Measurements from ENCODE around the gene HOXA11. TPM values are rescaled to one million over a fixed set of nuclear protein-coding genes. Genes with fewer than 3 reads are reported as not detected.

Gene HOXA11
- polyA plus RNA-seq, 4 donors, result 29.6 to 48.7 (median 43.5) TPM

DNA sequence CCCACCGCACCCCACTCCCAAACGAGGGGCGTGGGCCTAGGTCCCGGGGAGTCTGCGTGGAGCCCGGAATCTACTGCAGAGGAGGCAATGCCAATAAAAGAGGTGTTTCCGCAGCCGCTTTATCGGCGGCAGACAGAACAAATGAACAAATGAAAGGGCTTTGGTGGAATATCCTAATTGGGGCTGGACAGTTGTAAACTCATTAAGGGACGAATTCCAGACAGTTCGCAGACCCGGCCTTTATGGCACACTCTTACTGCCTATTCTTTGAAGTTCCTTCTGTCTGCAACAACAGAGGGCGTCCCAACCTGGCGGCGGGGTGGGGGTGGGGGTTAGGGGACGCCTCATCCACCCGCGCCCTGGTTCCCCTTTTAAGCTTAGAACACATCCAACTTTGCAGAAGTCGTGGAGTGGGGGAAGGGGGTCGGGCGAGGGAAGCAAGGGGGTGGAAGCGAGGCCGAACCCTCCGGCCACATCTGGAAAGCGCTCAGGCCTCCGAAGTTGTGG lies 23.8 kb downstream of the HOXA11 start:
- no peak for DNase-seq (ENCODE audit: low read depth in 4 of 4, low spot score in 2 of 4)

DNA sequence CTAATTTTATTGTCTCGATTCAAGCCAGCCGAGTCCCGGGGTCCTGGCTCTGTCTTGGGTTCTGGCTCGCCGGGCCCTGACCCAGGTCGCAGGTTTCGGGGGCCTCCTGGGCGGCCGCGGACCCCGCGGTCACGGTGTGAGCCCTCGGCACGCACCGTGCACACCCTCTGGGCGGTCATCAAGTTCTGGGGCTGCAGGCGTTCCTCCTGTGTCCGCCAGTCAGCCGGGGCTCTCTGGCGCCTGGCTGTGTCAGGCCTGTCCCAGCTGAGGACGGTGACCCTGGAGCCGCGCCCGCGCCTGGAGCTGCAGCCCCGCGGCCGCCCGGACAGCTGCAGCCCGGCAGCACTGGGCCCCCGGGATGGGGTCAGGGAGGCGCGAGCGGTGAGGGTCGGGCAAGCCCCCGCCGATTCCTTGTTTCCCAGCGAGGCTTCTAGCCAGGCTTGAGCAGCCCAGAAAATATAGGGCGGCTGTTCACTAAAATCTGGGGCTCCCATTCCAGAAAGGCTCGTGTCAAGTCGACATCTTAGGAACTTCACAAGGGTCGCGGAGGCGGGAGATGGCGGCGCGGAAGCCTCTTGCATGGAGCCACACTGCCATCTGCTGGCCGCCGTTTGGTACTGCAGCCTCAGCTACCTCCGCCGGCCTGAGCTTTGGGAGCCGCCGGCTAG lies 24.4 kb downstream of the HOXA11 start:
- DNase-seq (ENCODE audit: low read depth in 4 of 4, low spot score in 2 of 4), result peak in 3 of 4 donors; percentile 88 to 91 (median 91)

DNA sequence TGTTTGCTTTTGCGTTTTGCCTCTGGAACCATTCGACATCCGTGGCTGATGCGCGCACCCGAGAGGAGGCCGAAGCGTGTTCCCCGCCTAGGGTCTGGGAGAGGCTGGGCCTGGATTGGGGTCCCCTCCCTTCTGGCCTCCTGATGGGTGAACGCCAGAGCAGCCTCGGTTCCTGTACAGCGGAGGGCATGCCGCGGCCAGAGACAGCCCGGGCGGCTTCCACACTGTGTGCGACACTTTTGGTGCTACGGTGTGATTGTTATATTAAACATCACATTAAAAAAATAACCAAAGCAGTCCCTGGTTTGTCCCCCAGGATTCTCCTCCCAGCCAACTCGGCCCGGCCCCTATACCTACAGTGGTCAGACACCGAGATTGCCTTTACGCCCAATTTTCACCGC lies 24.9 kb downstream of the HOXA11 start:
- no peak for DNase-seq (ENCODE audit: low read depth in 4 of 4, low spot score in 2 of 4)

DNA sequence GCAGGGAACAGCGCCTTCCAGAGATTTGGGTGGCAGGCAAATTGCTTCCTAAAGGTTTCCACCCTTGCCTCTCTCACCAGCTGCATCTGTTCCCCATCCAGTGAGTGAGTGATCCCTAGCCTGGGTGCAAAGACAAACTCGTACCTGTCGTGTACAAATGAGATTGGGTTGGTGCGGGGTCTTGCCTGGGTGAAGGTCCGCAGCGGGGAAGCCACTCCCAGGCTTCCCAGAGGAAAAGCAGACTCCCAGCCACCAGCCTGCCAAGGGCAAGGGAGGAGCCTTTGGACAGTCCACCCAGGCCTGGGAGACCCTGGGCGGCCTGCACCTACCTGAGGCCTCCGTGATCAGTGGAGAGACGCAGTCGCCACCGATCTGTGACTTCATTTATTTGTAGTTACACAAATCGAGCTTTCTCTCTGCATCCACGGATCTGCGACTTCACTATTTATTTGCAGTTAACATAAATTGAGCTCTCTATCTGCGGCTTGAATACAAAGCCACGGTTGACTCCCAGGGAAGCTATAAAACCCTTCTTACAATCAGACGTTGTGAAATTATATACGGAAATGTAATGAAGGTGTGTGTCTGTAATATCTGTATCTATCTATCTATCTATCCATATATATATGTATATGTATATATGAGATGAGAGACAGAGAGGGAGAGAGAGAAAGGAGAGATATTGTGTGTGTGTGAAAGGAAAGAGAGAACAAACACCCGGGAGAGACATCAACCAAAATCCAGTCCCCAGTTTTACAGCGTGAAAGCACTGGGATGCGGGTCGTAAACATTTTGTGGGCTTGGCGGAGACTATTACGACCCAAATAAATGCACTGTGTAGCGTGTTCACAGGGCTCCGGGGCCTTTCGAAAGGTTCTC lies 25.5 kb downstream of the HOXA11 start:
- DNase-seq (ENCODE audit: low read depth in 4 of 4, low spot score in 2 of 4), result no peak

DNA sequence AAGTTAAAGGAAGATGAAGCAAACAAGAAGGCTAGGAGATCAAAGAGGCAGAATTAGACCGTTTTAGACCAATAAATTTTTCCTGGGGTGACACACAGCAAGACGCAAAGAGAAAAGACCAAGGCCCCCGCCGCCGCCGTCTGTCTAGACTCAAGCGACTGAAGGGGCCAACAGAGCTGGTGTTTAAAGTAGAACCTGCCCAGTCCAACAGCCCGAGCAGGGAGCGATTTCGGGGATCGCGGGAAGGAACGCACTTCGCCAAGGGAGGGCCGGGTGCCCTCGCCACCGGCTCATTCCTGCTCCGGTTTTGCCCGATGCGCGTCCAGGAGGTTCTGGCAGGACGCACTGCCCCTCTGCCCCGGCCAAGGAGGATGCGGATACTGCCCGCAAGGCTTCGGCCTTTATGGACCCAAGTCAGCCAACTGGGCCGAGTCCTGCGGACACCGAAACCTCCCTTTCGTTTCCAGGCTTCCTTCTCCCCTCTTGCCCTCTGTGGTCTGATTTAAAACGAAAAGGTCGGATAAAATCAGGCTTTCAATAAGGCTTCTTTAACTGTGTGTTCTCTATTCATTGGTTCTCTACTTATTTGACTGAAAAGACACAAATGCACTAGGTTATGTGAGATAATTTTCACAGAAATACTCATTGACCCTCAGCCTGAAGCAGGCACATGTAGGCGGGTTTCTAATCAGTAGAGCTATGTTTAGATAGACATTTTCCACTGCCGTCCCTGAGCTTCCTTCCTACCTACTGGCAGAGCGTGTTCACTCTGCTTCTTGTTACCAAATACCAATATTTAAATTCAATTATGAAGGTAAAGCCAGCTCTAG lies 26.4 kb downstream of the HOXA11 start:
- no peak for DNase-seq (ENCODE audit: low read depth in 4 of 4, low spot score in 2 of 4)

DNA sequence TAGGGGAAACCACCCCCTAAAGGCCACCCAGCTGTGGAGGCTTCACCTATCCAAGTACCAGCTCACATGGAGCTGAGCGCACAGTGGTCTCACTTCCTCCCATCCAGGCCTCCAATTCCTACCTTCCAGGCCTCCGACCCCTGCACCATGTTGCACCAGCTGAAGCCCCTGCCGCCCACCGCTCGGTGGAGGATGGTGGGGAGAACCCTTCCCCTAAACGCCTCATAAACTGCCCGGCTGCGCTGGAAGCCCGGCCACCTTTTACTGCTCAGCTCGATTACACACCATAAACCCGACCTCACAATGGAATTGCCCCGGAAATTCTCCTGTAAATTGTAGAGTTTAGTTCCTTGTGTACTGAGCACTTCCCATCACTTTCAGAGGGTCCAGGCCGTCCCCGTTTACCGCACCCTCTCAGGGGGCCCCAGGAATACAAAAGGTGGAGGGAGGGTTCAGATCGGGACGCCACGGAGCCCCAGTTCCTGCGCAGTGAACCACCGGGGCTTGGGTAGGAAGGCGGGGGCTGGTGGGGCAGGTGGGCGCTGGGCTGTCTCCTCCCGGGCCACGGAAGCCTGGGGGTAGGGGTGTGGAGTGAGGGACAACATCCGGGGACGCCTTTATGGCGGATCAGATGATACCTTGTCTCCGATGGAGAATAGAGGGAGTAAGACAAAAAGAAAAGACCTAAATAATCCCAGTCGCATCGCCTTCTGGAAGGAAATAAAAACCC lies 27.2 kb downstream of the HOXA11 start:
- no peak for DNase-seq (ENCODE audit: low read depth in 4 of 4, low spot score in 2 of 4)

DNA sequence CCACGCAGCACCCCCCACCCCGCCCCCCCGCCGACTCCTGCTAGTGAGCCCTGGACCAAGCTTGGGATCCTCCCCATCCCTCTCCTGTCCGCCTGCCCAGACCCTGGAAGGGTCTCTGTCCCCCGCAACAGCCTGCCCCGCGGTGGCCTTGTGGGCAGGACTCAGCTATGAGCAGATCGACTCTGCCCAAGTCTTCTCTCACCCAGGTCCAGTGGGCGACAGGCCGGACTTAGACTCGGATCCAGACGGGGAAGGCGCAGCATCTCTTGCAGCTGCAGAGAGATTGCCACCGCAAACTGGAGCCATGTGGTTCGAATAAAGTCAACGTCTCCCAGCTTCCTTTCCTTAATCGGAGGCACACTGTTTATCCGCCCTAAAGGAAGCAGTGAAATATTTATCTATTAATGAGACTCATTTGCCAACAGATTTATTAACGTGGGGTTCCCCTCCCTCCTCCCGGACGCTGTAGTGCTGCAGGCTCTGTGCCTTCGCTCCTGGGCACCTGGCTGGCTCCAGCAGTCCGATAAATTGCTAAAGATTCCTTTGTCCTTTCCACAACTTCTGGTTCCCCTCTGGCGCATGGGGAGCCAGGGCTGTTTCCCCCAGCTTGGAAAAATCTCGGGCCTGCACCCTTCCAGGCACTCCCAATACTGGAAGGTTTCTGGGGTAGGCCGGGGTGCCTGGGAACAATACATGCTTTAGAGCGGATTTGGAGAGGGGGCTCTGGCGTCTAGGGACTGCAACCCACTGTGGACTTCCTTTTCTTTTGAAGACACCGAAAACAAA lies 27.9 kb downstream of the HOXA11 start:
- no peak for DNase-seq (ENCODE audit: low read depth in 4 of 4, low spot score in 2 of 4)

DNA sequence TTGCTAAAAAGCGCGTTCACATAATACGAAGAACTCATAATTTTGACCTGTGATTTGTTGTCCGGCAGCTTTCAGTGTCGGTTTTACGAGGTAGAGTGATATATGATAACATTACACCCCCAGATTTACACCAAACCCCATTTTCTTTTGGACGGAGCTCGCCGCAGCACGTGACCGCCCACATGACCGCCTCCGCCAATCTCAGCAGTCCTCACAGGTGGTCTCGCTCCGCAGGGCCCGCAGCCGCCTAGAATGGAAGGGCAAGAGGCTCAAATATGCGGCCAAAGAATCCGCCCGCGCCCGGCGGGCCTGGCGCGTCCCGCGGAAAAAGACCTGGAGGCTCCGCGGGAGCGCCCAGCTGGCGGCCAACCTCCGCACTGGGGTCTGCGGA lies 28.5 kb downstream of the HOXA11 start, which contains the start of gene HOXA7:
HOXA7 (minus strand) TSS at position 168 of the 391 bp plus-strand sequence; CDS start at position 38, 130 bp downstream.
- DNase-seq (ENCODE audit: low read depth in 4 of 4, low spot score in 2 of 4), result peak in 2 of 4 donors; percentile 87 to 92

DNA sequence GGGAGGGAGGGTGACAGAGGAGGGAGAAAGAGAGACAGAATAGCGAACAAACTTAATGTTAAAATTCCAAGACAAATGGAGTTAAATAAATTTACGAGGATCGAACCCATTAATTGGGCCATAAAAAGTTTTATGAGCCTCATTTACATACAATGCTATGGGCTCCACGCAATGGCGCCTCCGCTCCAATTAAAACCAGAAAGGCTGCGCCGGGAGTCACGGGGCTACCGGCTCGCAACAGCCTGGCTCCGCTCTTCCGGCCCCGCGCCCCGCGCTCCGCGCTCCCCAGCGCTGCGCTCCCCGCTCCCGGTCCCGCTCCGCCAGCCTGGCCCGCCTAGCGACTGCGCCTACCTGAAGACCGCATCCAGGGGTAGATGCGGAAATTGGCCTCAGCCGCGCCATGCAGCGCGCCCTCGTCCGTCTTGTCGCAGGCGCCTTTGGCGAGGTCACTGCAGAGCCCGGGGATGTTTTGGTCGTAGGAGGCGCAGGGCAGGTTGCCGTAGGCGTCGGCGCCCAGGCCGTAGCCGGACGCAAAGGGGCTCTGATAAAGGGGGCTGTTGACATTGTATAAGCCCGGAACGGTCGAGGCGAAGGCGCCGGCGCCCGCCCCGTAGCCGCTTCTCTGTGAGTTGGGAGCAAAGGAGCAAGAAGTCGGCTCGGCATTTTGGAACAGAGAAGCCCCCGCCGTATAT lies 29.1 kb downstream of the HOXA11 start:
- DNase-seq (ENCODE audit: low read depth in 4 of 4, low spot score in 2 of 4), result no peak

DNA sequence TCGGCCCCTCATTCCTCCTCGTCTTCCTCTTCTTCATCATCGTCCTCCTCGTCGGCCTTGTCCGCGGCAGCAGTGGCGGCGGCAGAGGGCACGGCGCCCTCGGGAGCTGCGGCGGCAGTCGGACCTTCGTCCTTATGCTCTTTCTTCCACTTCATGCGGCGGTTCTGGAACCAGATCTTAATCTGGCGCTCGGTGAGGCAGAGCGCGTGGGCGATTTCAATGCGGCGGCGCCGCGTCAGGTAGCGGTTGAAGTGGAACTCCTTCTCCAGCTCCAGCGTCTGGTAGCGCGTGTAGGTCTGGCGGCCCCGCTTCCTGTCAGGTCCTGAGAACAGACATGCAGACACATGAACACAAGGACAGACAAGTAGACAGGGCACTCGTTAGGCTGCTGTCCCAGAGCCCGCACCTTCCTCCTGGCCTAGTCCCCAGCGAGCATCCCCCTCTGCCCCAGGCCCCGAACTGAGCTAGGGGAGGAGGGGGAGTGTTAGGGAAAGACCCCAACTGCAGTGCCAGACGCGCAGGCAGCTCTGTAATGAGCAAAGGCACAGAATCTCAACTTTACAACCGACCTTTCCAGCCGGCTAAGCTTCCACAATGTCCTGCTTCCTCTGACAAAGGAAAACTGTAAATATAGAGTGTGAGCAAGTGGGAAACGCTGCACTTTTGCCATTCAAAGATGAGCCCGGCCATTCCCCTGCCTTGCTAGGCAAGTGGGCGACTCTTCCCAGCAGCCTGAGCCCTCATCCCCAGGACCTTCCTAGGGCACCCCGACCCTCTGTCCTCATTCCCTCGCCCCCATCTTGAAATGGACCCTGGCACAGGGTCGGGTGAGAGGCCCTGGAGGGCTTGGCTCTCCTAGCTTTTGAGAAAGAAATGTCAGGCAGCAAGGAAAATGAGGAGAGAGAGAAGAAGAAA lies 29.9 kb downstream of the HOXA11 start:
- no peak for DNase-seq (ENCODE audit: low read depth in 4 of 4, low spot score in 2 of 4)

DNA sequence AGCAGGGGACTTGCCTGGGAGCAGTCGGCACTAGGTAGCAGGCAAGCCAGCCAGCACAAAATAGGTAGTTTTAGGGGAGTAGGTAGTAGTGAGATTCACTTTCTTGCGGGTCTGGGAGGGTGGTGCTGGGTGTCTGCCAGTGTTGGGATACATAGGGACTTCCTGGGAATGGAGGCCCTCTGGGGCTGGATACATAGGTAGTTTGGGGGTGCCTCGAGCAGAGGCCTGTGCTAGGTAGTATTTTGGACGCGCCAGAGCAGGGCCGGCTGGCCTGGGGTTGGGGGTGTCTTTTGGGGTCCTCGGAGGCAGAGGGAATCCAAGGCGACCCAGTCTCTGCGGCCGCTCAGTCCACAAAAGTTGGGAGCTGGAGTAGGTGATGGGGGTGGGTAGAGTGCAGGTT lies 30.7 kb downstream of the HOXA11 start:
- DNase-seq (ENCODE audit: low read depth in 4 of 4, low spot score in 2 of 4), result no peak

DNA sequence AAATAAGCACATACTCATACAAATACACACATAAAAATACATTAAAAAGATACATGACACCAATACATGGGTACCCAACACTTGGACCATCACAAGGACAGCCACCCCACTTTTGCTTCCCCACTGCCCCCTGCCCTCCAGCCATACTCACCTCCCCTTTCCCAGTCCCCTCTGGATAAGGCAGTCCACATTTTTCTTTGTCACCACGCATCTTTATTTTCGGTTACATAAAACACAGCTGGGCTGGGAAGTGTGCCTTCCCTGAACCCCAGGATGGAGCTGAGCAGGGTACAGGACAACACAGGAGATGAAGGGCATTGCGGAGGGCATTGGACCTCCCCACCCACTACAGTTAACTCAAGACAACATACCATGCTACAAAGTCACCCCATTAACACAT lies 31.5 kb downstream of the HOXA11 start:
- DNase-seq (ENCODE audit: low read depth in 4 of 4, low spot score in 2 of 4), result no peak

DNA sequence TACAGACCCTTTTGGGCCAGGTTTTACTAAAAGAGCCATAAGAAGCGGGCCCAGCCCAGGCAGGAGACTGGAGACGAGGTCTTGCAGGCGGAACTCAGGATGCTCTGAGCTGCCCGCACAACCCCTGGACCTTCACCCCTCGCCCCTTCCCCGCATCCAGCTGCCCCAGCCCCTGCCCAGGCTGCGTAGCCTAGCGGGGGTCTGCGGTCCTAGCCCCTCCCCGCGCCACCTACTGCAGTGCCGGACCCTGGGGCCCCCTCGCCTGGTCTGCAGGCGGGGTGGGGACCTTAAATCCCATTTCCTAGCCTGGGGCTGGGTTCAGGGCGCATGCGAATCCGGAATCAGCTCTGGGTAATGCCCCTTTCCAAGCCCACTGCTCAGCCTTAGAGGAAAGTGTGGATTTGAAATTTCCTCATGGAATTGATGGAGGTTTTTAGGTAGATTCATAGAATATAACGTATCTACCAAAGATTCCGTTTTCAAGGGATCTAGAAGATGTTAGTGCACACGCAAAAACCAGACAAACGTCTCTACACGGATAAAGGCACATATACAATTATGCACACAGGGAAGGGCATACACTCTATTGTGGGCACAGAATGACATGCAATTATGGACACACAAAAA lies 32.1 kb downstream of the HOXA11 start:
- no peak for DNase-seq (ENCODE audit: low read depth in 4 of 4, low spot score in 2 of 4)

DNA sequence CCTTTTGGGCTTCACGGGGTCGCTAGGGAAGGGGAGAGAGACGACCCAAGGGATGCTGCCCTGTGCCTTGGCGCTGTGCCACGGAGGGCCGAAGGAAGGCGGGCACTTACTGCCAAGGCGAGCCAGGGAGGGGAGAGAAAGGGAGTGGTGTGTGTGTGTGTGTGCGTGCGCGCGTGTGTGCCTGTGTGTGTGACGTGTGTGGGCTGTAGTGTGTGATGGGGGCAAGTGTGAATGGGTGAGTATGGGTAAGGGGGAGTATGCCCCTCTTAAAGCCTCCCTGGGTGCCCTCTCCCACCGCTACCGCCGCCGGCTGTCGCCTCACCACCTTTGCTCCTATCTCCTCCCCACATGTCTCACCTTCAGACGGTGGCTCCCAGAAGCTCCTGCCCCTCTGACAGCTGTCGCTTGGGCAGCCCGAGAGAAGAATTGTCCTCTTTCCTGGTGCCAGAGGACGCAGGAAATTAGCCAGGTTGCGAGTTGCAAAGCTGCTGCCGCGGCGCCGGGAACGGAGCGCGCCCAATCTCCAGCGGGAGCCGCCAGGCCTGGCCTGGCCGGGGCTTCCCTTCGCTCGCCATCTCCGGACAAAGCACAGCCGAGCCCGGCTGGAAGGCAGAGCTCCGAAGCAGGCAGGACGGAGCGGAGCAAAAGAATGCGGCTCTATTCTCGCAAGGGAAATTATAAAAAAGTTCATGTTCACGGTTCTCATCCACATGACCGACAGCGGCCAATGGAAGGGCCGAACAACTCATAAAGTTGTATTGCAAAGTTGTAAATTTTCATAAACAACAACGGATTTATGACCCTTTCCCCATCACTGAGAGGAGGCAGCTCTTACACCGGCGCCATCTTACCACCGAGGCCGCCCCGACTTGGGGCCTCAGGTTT lies 32.9 kb downstream of the HOXA11 start, which contains the start of gene HOXA3:
HOXA3 (minus strand) TSS at position 653 of the 885 bp plus-strand sequence. CDS start 41,943 bp downstream, outside the sequence.
- DNase-seq (ENCODE audit: low read depth in 4 of 4, low spot score in 2 of 4), result peak in 2 of 4 donors; percentile 88 to 91

DNA sequence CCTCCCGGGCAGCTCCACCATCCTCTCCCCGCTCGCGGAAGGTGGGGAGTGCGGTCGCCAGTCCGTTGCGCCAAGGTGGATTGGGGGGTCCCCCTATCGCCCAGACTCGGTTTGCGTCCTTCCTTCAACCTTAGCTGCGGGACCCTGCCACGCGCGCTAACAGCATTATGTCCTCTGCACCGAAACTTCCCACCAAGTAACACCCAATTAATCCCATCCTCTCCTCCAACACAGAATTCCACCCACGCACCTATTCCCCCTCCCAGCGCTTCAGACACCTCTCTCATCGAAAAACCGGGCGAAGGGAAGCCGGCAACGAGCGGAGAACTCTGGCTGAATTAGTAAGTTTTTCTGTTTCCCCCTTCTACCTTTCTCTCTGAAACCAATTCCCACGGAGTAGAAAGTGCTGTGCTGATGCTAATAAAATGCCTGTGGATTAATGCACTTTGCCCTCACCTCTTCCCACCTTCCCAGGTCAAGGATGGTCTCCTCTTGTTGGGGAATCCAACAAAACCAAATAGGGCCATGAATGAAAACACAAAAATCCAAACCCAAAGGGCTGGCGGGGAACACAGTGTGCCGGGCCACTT lies 33.6 kb downstream of the HOXA11 start:
- no peak for DNase-seq (ENCODE audit: low read depth in 4 of 4, low spot score in 2 of 4)
